ENCODE results near the gene CARD9.

The CARD9 gene

GRCh38 chr9:136373300-136374182 is at the start of gene CARD9:
Gene CARD9 (minus strand): TSS chr9:136373669. CDS start chr9:136372078, 1,591 bp downstream.
- in situ Hi-C loops (cut with HindIII; ENCODE audit: low pct_unique_long_range_greater_than_20kb, low sequenced_read_pairs): no loop called here
- DNase-seq (ENCODE audit: low read depth in 1 of 2, low spot score in 1 of 2): no peak

GRCh38 chr9:136422876-136423275 is 49.4 kb upstream of the CARD9 start:
- in situ Hi-C loops (cut with HindIII; ENCODE audit: low pct_unique_long_range_greater_than_20kb, low sequenced_read_pairs): no loop called here
- TF ChIP-seq JUND (IDR thresholded peaks at IDR 0.05; ENCODE audit: low read depth): no peak
- no peak for DNase-seq (ENCODE audit: low read depth in 1 of 2, low spot score in 1 of 2)

More at GRCh38 chr9:136373300-136374182, at the start of gene CARD9:
- no peak for TF ChIP-seq JUND (IDR thresholded peaks at IDR 0.05; ENCODE audit: low read depth)

- no peak for TF ChIP-seq JUND (IDR thresholded peaks at IDR 0.05; ENCODE audit: low read depth)
- in situ Hi-C loops (cut with HindIII; ENCODE audit: low pct_unique_long_range_greater_than_20kb, low sequenced_read_pairs): no loop called here
These were observed 48.3 kb upstream of the CARD9 start for GRCh38 chr9:136421791-136422190.

GRCh38 chr9:136419092-136419420 is 45.6 kb upstream of the CARD9 start:
- TF ChIP-seq JUND (IDR thresholded peaks at IDR 0.05; ENCODE audit: low read depth): no peak
- DNase-seq (ENCODE audit: low read depth in 1 of 2, low spot score in 1 of 2): no peak
- in situ Hi-C loops (cut with HindIII; ENCODE audit: low pct_unique_long_range_greater_than_20kb, low sequenced_read_pairs): no loop called here

More at GRCh38 chr9:136421791-136422190, 48.3 kb upstream of the CARD9 start:
- DNase-seq (ENCODE audit: low read depth in 1 of 2, low spot score in 1 of 2): no peak

GRCh38 chr9:136418182-136419091 is 45.0 kb upstream of the CARD9 start:
- in situ Hi-C loops (cut with HindIII; ENCODE audit: low pct_unique_long_range_greater_than_20kb, low sequenced_read_pairs): no loop called here
- no peak for DNase-seq (ENCODE audit: low read depth in 1 of 2, low spot score in 1 of 2)

GRCh38 chr9:136416914-136417313 is 43.4 kb upstream of the CARD9 start:
- no peak for TF ChIP-seq JUND (IDR thresholded peaks at IDR 0.05; ENCODE audit: low read depth)
- DNase-seq (ENCODE audit: low read depth in 1 of 2, low spot score in 1 of 2): no peak
- in situ Hi-C loops (cut with HindIII; ENCODE audit: low pct_unique_long_range_greater_than_20kb, low sequenced_read_pairs): no loop called here

More at GRCh38 chr9:136418182-136419091, 45.0 kb upstream of the CARD9 start:
- no peak for TF ChIP-seq JUND (IDR thresholded peaks at IDR 0.05; ENCODE audit: low read depth)

GRCh38 chr9:136416427-136416826 is 43.0 kb upstream of the CARD9 start:
- no peak for TF ChIP-seq JUND (IDR thresholded peaks at IDR 0.05; ENCODE audit: low read depth)
- no peak for DNase-seq (ENCODE audit: low read depth in 1 of 2, low spot score in 1 of 2)
- in situ Hi-C loops (cut with HindIII; ENCODE audit: low pct_unique_long_range_greater_than_20kb, low sequenced_read_pairs): no loop called here

GRCh38 chr9:136412962-136413361 is 39.5 kb upstream of the CARD9 start:
- no peak for TF ChIP-seq JUND (IDR thresholded peaks at IDR 0.05; ENCODE audit: low read depth)
- DNase-seq (ENCODE audit: low read depth in 1 of 2, low spot score in 1 of 2): no peak
- in situ Hi-C loops (cut with HindIII; ENCODE audit: low pct_unique_long_range_greater_than_20kb, low sequenced_read_pairs): no loop called here

GRCh38 chr9:136411378-136411777 is 37.9 kb upstream of the CARD9 start:
- no peak for TF ChIP-seq JUND (IDR thresholded peaks at IDR 0.05; ENCODE audit: low read depth)
- DNase-seq (ENCODE audit: low read depth in 1 of 2, low spot score in 1 of 2): no peak
- in situ Hi-C loops (cut with HindIII; ENCODE audit: low pct_unique_long_range_greater_than_20kb, low sequenced_read_pairs): no loop called here

GRCh38 chr9:136410500-136411287 is 37.2 kb upstream of the CARD9 start, which contains the start of the genes ENTR1 and PMPCA:
Gene ENTR1 (minus strand): TSS chr9:136410614. CDS start chr9:136410397, 217 bp downstream.
Gene PMPCA (plus strand): TSS chr9:136410658. CDS start chr9:136410669, 11 bp downstream.
- peak; percentile 94 to 98 for DNase-seq (ENCODE audit: low read depth in 1 of 2, low spot score in 1 of 2)
- in situ Hi-C loops (cut with HindIII; ENCODE audit: low pct_unique_long_range_greater_than_20kb, low sequenced_read_pairs): no loop called here
- no peak for TF ChIP-seq JUND (IDR thresholded peaks at IDR 0.05; ENCODE audit: low read depth)

GRCh38 chr9:136409557-136410455 is 36.3 kb upstream of the CARD9 start:
- in situ Hi-C loops (cut with HindIII; ENCODE audit: low pct_unique_long_range_greater_than_20kb, low sequenced_read_pairs): no loop called here
- TF ChIP-seq JUND (IDR thresholded peaks at IDR 0.05; ENCODE audit: low read depth): no peak
- peak; percentile 61 to 87 for DNase-seq (ENCODE audit: low read depth in 1 of 2, low spot score in 1 of 2)

Measured in T47D (cell line).